H1 (cell line): ENCODE measurements around the gene TNP2. TPM values are rescaled to one million over a fixed set of nuclear protein-coding genes. Genes with fewer than 3 reads are reported as not detected.

Experiments
- CBX8 ChIP-seq: fragments of 300-800, 300-1000 bp; sonication (generic); IDR thresholded peaks from 2 replicates; pipeline ENCODE4 v1.7.1; 2016; ENCODE audit warnings: low read depth, low read length, borderline replicate concordance
- EP300 ChIP-seq, 2 experiments: IDR thresholded peaks; 1 replicate in 1 of 2; 2 replicates in 1 of 2; pipeline ENCODE4 v1.6.1; 2011 to 2012; ENCODE audit warnings: low read depth in 2 of 2, low read length in 2 of 2, mild to moderate bottlenecking in 2 of 2, borderline replicate concordance in 1 of 2, inconsistent platforms in 1 of 2, moderate library complexity in 1 of 2
- RBBP5 ChIP-seq: IDR thresholded peaks from 2 replicates; pipeline ENCODE4 v1.7.1; 2012; ENCODE audit warnings: low read depth, mild to moderate bottlenecking, inconsistent platforms, low read length, moderate library complexity, borderline replicate concordance
- SIX5 ChIP-seq: IDR thresholded peaks from 2 replicates; pipeline ENCODE4 v1.6.1; 2011; ENCODE audit warnings: mild to moderate bottlenecking, low read depth, low read length
- SUZ12 ChIP-seq: fragments of 200-600 bp; sonication (generic); IDR thresholded peaks from 2 replicates; pipeline ENCODE4 v1.6.1; 2012; ENCODE audit warnings: mild to moderate bottlenecking, inconsistent platforms, low read length, moderate library complexity, mixed read lengths
- polyA plus RNA-seq, 7 experiments: library from polyadenylated mRNA; depleted of rRNA in 3 of 7; stranded (reverse) in 5 of 7; unstranded in 2 of 7; fragments of >200 nt in 5 of 7; fragments of 200-250 nt in 2 of 7; gene quantifications; 1 replicate in 5 of 7; 2 replicates in 1 of 7; 4 replicates in 1 of 7; pipeline versions ENCODE4 v1.2.1 to v1.2.3, GENCODE V29; 2011 to 2013; ENCODE audit warnings: missing spikeins in 2 of 7, mixed read lengths in 2 of 7
- total RNA-seq: library from RNA; stranded (reverse); fragmentation: NEBNext Ultra II Directional; extraction: Animal tissue kit (Norgen Biotek cat#: 25700); gene quantifications from 2 replicates; pipeline ENCODE4 v1.2.1, GENCODE V29; 2021

TNP2 gene
- total and polyA plus RNA-seq, 2 of the 8 experiments (the other 6 are each of a cell fraction or from before 2014, with no cell fraction given) = not detected

GRCh38 chr16:11260596-11260966 lies 8.5 kb downstream of the TNP2 start (continued):
- TF ChIP-seq SIX5 (no peak), SUZ12 (no peak), RBBP5 (no peak), EP300 (IDR thresholded peaks at IDR 0.05; ENCODE audit: borderline replicate concordance in 1 of 2, low read depth in 2 of 2, low read length in 2 of 2) (no peak), CBX8 (no peak)
